ENCODE measurements around the gene SPG11.
A peak's percentile ranks its signal among the peaks of the same experiment; 100 is the strongest.
"Not testable (repeated sequence)": the region's sequence is repeated elsewhere in the genome, so short reads cannot be mapped to it uniquely, and the experiment has no call there.

The SPG11 gene

DNA sequence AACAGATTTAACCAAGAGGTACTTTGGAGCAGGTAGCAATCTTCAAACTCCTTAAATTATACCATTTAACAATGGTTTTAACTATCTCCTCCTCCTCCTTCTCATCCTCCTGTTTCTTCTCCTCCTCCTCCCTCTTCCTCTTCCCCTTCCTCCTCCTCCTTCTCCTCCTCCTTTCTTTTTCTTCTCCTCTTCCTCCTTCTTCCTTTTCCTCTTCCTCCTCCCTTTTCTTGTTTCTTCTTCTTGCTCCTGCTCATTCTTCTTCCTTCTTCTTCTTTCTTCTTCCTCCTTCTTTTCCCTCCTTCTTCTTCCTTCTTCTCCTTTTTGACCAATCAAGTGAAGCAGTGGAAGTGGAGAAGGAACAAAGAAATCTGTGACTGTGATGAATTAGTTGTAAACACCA, 33.6 kb upstream of the SPG11 start:
- Mint-ChIP-seq H3K4me1 (ENCODE audit: low read depth in 2 of 2) (peaks cover 14 to 22% of the 10 kb centered on the region in 2 donors), H3K4me3 (no peak overlapping the region), H3K36me3 (ENCODE audit: insufficient read depth) (no peaks in the 10 kb centered on the region), H3K27ac (peak overlapping the region; percentile 7 to 50), H3K27me3 (no peaks in the 10 kb centered on the region), H3K9me3 (peaks cover 0 to 2% of the 10 kb centered on the region in 2 donors)
- ATAC-seq (replicated peaks) = no peak
- no peak for DNase-seq

DNA sequence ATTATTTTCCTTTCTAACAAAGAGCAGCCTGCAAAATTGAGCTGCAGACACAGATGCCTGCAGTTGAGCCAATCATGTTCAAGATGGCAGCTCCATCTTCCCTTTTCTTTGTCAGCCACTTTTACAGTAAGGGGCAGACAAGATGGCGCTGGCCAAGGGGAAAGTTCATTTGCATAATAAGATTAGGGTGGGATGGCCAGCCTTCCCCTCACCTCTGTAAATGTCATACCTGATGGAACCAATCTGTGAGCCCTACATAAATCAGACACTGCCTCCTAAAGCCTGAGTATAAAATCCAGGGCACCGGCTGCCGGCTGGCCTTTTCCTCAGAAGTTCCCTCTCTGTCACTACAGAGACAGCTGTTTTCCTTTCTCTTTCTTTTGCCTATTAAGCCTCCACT, 31.8 kb upstream of the SPG11 start:
- H3K9me3 Mint-ChIP-seq = no peaks in the 10 kb centered on the region
- H3K27ac Mint-ChIP-seq = peak overlapping the region in 1 of 2 donors; percentile 27
- DNase-seq = no peak
- no peak overlapping the region for H3K4me3 Mint-ChIP-seq
- H3K36me3 Mint-ChIP-seq (ENCODE audit: insufficient read depth) = no peaks in the 10 kb centered on the region
- ATAC-seq (replicated peaks) = no peak
- H3K4me1 Mint-ChIP-seq (ENCODE audit: low read depth in 2 of 2) = peaks cover 14 to 22% of the 10 kb centered on the region in 2 donors
- no peaks in the 10 kb centered on the region for H3K27me3 Mint-ChIP-seq

DNA sequence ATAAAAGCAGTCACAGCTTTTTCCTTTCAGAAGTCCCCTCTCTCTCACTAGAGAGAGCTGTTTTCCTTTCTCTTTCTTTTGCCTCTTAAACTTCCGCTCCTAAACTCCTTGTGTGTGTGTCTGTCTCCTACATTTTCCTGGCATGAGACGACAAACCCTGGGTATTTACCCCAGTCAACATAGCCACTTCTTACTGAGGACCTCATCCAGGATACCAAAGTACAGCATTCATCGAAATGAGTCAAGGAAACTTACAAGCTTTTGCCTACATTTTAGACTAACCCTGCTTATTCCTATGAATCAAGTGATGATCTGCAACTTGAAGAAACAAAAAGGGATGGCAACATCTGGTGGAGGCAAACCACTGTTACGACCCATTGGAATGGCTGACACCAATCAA, 31.0 kb upstream of the SPG11 start:
- H3K9me3 Mint-ChIP-seq = no peaks in the 10 kb centered on the region
- H3K4me1 Mint-ChIP-seq (ENCODE audit: low read depth in 2 of 2) = peaks cover 14 to 22% of the 10 kb centered on the region in 2 donors
- no peaks in the 10 kb centered on the region for H3K27me3 Mint-ChIP-seq
- H3K36me3 Mint-ChIP-seq (ENCODE audit: insufficient read depth) = no peaks in the 10 kb centered on the region
- no peak overlapping the region for H3K27ac Mint-ChIP-seq
- no peak for DNase-seq
- no peak for ATAC-seq (replicated peaks)
- H3K4me3 Mint-ChIP-seq = no peak overlapping the region

DNA sequence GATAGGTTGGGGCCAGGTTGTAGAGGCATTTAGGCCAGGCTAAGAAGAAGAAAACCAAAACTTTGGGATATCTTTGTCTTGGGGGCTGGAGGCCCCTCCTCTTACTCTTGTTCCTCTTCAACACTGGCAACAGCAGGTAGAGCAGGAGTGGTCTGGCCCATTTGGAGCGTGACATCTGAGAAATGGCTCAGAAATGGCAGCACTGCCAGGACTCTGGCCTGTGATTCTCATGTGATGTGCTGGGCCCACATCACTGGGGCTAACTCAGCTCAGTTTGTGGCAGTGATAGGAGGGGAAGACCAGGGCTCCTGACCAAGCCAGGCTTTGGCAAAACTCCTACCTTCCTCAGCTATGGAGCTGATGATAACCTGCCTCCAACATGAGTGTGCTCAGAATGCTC, 29.2 kb upstream of the SPG11 start:
- Mint-ChIP-seq H3K27me3 (no peaks in the 10 kb centered on the region), H3K4me3 (no peak overlapping the region)

DNA sequence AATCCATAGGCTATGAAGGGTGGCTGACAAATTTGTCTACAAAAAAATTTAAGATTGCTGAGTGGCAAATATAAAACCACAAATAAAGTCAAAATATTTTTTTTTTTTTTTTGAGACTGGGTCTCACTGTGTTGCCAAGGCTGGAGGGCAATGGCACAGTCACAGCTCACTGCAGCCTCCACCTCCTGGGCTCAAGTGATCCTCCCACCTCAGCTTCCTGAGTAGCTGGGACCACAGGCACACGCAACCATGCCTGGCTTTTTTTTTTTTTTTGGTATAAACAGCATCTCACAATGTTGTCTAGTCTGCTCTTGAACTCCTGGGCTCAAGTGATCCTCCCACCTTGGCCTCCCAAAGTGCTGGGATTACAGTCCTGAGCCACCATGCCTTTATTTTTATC, 26.8 kb upstream of the SPG11 start:
- not testable (repeated sequence) for DNase-seq; H3K4me3 Mint-ChIP-seq; H3K36me3 Mint-ChIP-seq (ENCODE audit: insufficient read depth)

More for the DNA sequence above, 29.2 kb upstream of the SPG11 start:
- ATAC-seq (replicated peaks) (no peak), DNase-seq (no peak)
- Mint-ChIP-seq H3K27ac (no peak overlapping the region), H3K4me1 (ENCODE audit: low read depth in 2 of 2) (peaks cover 20 to 32% of the 10 kb centered on the region in 2 donors), H3K36me3 (ENCODE audit: insufficient read depth) (no peaks in the 10 kb centered on the region), H3K9me3 (peaks cover 0 to under 1% of the 10 kb centered on the region in 2 donors)

DNA sequence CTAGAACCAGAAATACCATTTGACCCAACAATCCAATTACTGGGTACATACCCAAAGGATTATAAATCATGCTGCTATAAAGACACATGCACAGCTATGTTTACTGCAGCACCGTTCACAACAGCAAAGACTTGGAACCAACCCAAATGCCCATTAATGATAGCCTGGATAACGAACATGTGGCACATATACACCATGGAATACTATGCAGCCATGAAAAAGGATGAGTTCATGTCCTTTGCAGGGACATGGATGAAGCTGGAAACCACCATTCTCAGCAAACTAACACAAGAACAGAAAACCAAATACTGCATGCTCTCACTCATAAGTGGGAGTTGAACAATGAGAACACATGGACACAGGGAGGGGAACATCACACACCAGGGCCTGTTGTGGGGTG, 25.9 kb upstream of the SPG11 start:
- Mint-ChIP-seq H3K4me3 (peak overlapping the region in 1 of 2 donors; percentile 19), H3K4me1 (ENCODE audit: low read depth in 2 of 2) (peaks cover 30 to 49% of the 10 kb centered on the region in 2 donors), H3K9me3 (peaks cover 3 to 17% of the 10 kb centered on the region in 2 donors)
- ATAC-seq (replicated peaks); H3K36me3 Mint-ChIP-seq (ENCODE audit: insufficient read depth); DNase-seq; H3K27ac Mint-ChIP-seq; H3K27me3 Mint-ChIP-seq: not testable (repeated sequence)

More for the DNA sequence above, 26.8 kb upstream of the SPG11 start:
- H3K9me3 Mint-ChIP-seq = peaks cover 2 to 14% of the 10 kb centered on the region in 2 donors
- peaks cover 27 to 41% of the 10 kb centered on the region in 2 donors for H3K4me1 Mint-ChIP-seq (ENCODE audit: low read depth in 2 of 2)
- ATAC-seq (replicated peaks) = peak; percentile 62
- not testable (repeated sequence) for H3K27me3 Mint-ChIP-seq
- H3K27ac Mint-ChIP-seq = peak overlapping the region in 1 of 2 donors; percentile 46

DNA sequence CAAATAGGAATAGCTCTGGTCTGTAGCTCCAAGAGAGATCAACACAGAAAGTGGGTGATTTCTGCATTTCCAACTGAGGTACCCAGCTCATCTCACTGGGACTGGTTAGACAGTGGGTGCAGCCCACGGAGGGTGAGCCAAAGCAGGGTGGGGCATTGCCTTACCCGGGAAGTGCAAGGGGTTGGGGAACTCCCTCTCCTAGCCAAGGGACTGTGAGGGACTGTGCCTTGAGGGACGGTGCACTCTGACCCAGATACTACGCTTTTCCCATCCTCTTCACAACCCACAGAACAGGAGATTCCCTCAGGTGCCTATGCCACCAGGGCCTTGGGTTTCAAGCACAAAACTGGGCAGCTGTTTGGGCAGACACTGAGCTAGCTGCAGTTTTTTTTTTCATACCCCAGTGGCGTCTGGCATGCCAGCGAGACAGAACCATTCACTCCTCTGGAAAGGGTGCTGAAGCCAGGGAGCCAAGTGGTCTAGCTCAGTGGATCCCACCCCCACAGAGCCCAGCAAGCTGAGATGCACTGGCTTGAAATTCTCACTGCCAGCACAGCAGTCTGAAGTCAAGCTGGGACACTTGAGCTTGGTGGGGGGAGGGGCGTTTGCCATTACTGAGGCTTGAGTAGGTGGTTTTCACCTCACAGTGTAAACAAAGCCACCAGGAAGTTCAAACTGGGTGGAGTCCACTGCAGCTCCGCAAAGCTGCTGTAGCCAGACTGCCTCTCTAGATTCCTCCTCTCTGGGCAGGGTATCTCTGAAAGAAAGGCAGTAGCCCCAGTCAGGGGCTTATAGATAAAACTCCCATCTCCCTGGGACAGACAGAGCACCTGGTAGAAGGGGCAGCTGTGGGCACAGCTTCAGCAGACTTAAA, 19.6 kb upstream of the SPG11 start:
- ATAC-seq (replicated peaks) (peak; percentile 81), DNase-seq (peak; percentile 76 to 82 (median 81))
- not testable (repeated sequence) for H3K27me3 Mint-ChIP-seq
- Mint-ChIP-seq H3K4me3 (peak overlapping the region; percentile 70 to 78), H3K27ac (peak overlapping the region; percentile 92 to 98), H3K4me1 (ENCODE audit: low read depth in 2 of 2) (peaks cover 69 to 91% of the 10 kb centered on the region in 2 donors), H3K36me3 (ENCODE audit: insufficient read depth) (peaks cover 31% of the 10 kb centered on the region), H3K9me3 (peaks cover 8 to 41% of the 10 kb centered on the region in 2 donors)

DNA sequence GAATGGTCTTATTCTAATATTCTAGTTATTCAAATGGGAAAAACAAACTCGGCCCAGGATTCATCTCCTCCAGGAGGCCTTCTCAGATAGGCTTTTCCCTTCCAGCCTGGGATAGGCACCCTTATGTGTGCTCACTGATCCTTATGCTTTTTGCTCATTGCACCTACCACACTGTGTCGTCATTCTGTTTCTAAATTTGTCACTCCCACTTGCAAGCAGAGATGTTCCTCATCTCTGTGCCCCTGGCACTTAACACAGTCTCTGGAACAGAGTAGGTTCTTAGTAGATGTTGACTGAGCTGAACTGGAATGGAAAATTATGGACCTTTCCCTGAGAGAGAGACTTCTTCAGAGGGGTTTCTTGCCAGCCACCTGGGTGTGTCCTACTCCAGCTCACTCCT, 18.7 kb upstream of the SPG11 start:
- peaks cover 8 to 36% of the 10 kb centered on the region in 2 donors for H3K9me3 Mint-ChIP-seq
- H3K4me3 Mint-ChIP-seq = peak overlapping the region; percentile 70 to 78
- H3K27ac Mint-ChIP-seq = peak overlapping the region; percentile 92 to 98
- ATAC-seq (replicated peaks) (no peak), DNase-seq (no peak)
- no peaks in the 10 kb centered on the region for H3K27me3 Mint-ChIP-seq
- peaks cover 31% of the 10 kb centered on the region for H3K36me3 Mint-ChIP-seq (ENCODE audit: insufficient read depth)
- peaks cover 69 to 90% of the 10 kb centered on the region in 2 donors for H3K4me1 Mint-ChIP-seq (ENCODE audit: low read depth in 2 of 2)

DNA sequence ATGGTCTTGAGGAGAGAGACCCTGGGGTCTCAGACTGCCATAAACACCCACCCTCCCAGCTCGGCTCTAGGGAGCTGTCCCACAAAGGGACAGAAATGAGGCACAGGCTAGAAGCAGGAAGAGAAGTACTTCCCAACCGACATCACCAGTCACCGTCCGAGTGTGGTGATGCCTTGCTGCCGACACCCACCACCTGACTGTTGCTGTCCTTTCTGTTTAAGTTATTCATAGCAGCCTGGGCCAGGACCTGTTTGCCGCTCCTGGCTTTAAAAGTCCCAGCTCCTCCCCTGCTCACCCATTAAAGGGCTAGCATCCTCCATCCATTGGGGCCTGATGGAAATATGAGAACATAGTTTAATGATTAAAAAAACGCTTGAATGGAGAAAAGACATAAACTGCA, 13.2 kb upstream of the SPG11 start:
- Mint-ChIP-seq H3K4me3 (peak overlapping the region; percentile 73 to 84), H3K27ac (peak overlapping the region; percentile 93 to 98), H3K4me1 (ENCODE audit: low read depth in 2 of 2) (peaks cover 66 to 78% of the 10 kb centered on the region in 2 donors), H3K9me3 (peaks cover 2 to 19% of the 10 kb centered on the region in 2 donors), H3K27me3 (no peaks in the 10 kb centered on the region), H3K36me3 (ENCODE audit: insufficient read depth) (peaks cover 14% of the 10 kb centered on the region)
- peak in 1 of 3 experiments; percentile 11 for DNase-seq
- ATAC-seq (replicated peaks) = peak; percentile 61

DNA sequence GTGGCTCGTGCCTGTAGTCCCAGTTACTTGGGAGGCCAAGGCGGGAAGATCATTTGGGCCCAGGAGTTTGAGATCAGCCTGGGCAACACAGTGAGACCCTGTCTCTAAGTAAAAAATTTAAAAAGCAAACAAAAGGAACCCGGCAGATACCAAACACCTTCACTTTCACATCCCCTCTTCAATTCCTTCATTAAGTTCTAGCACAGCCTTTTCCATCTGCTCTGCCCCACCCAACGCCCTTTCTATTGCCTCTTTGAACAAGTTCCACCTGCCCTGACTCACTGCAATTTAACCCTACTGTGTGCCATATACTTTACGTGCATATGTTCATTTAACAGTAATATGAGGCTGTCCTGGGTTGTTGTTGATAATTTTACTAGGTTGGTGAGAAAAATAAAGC, 12.4 kb upstream of the SPG11 start:
- Mint-ChIP-seq H3K4me1 (ENCODE audit: low read depth in 2 of 2) (peaks cover 64 to 77% of the 10 kb centered on the region in 2 donors), H3K36me3 (ENCODE audit: insufficient read depth) (peaks cover 15% of the 10 kb centered on the region), H3K27me3 (no peaks in the 10 kb centered on the region), H3K27ac (peak overlapping the region; percentile 93 to 98), H3K4me3 (peak overlapping the region; percentile 73 to 84), H3K9me3 (peaks cover 2 to 11% of the 10 kb centered on the region in 2 donors)
- DNase-seq = no peak
- ATAC-seq (replicated peaks) = no peak

DNA sequence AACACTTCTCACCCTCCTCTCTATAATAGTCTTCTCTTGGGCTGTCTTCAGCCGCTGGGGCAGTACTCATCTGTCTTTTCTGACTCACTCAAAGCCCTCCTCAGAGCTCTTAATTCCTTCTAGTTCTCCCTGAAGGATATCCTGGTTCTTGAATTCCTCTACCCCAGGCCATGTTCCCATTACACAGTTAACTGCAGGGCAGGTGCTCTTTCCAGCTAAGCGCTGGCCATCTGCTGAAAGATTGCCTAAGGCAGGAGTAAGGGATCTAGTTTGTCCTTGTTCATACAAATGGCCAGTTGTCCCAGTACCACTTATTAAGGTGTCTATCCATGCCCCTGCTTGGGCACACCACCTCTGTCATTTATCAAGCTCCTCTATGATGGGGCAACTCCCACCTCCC, 10.2 kb upstream of the SPG11 start:
- ATAC-seq (replicated peaks) (no peak), DNase-seq (no peak)
- H3K4me1 Mint-ChIP-seq (ENCODE audit: low read depth in 2 of 2) = peaks cover 59 to 71% of the 10 kb centered on the region in 2 donors
- H3K9me3 Mint-ChIP-seq = no peaks in the 10 kb centered on the region
- H3K27ac Mint-ChIP-seq = peak overlapping the region; percentile 88 to 98
- H3K36me3 Mint-ChIP-seq (ENCODE audit: insufficient read depth) = peaks cover 24% of the 10 kb centered on the region
- H3K27me3 Mint-ChIP-seq = no peaks in the 10 kb centered on the region
- peak overlapping the region; percentile 29 to 42 for H3K4me3 Mint-ChIP-seq

DNA sequence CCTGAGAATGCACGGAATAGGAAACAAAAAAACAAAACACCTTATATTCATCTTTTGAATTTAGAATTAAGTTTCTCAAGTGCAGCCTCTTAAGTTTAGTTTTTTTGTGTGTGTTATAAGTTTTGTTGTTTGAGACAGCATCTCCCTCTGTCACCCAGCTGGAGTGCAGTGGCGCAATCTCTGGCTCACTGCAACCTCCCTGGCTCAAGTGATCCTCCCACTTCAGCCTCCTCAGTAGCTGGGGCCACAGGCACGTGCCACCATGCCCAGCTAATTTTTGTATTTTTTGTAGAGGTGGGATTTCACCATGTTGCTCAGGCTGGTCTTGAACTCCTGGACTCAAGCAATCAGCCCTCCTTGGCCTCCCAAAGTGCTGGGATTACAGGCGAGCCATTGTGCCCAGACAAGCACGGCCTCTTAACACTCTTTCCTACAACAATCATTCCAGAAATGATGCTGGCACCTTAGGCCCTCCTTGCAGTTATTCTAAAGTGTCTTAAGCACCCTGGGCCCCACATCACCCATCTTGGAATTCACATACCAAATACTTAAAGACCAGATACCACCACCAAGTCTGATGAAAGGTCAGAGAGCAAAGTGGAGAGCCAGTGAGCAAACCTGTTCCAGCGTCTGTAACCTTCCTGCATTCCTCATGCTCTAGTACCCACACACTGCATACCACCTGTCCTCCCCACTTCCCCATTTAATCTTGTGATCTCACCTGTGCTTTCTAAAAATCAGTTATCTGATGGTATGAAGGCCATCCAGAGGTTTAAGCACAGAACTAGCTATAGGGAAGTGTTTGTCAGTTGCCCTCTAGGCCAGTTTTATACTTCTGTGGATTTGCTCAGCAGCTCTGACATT, 6.9 kb upstream of the SPG11 start:
- DNase-seq (no peak), ATAC-seq (replicated peaks) (no peak)
- H3K4me1 Mint-ChIP-seq (ENCODE audit: low read depth in 2 of 2) = peaks cover 52 to 69% of the 10 kb centered on the region in 2 donors
- no peaks in the 10 kb centered on the region for H3K27me3 Mint-ChIP-seq
- peak overlapping the region; percentile 65 to 87 for H3K27ac Mint-ChIP-seq
- no peaks in the 10 kb centered on the region for H3K9me3 Mint-ChIP-seq
- H3K4me3 Mint-ChIP-seq = peak overlapping the region; percentile 12 to 53
- H3K36me3 Mint-ChIP-seq (ENCODE audit: insufficient read depth) = peaks cover 37% of the 10 kb centered on the region

DNA sequence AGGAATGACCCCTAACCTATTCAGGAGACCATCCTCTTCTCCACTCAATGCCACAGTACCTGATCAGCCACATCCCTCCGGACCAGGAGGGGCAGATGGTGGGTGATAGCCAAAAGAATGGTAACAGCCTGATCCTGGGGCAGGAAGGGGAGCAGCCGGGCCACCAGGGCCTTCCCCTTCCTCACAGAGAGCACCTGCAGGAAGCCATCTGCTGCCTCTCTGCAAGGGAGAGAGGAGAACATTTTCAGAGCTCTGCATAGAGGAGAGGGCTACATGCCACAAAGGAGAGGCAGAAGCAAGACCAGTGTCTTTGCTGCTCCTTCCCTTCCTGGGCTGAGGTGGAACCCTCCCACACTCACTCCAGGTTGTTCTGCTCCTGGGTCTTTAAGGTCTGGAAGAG, 5.5 kb upstream of the SPG11 start:
- Mint-ChIP-seq H3K4me1 (ENCODE audit: low read depth in 2 of 2) (peaks cover 54 to 66% of the 10 kb centered on the region in 2 donors), H3K4me3 (no peak overlapping the region), H3K9me3 (no peaks in the 10 kb centered on the region), H3K36me3 (ENCODE audit: insufficient read depth) (peaks cover 44% of the 10 kb centered on the region), H3K27me3 (no peaks in the 10 kb centered on the region), H3K27ac (peak overlapping the region; percentile 87 to 98)
- DNase-seq (no peak), ATAC-seq (replicated peaks) (no peak)
